HG02973 (cell line): ENCODE results near the gene ZNF701.
"Not testable (repeated sequence)": the region's sequence is repeated elsewhere in the genome, so short reads cannot be mapped to it uniquely, and the experiment has no call there.

Source experiments
- ATAC-seq: cut with Tn5 transposase; IDR thresholded peaks from one replicate; pipeline ENCODE4 v1.9.1; 2021; ENCODE audit warnings: moderate library complexity; ENCODE audit not compliant: unreplicated experiment

Gene ZNF701

DNA sequence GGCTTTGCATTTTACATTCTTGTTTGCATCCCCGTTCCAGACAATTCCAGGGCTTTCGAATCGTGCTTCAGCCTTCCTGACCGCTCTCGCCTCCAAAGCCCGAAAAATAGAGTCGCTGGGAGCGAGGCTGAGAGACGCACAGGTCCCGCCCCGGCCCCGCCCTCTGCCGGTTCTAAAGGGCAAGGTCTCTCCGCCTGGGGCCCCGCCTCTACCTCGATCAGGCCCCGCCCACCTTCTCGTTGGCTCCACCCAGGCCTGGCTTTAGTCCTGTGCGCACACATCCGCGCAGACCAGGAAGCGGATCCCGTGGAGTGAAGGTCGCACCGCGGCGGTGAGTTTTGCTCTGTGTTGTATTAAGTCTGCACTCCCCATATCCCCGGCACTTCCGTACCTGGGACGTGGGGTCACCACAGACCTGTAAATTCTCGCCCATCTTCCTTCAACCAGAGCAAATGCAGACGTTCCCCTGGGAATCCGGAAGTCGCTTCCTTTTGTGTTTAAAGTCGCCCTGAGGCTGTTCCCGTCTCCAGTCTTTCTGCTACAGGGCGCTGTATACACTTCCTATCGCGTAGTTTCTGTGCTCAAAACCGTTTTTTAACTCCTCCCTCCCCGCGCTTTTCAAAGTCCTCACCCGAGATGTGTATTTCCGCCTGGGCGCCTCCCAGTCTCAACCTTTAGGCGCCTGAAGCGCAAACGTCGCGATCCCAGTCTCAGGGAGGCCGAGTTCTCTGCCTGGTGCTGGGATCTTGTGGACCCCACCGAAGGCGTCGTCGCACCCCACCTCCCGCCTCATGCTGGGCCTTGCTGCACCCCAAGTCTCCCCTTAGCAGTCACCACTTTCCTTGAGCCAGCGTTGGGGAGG, at the start of gene ZNF701:
ZNF701 (plus strand) TSS at position 288 of the 862 bp plus-strand sequence. CDS start 3,861 bp downstream, outside the sequence.
- ATAC-seq, result peak; percentile 91

DNA sequence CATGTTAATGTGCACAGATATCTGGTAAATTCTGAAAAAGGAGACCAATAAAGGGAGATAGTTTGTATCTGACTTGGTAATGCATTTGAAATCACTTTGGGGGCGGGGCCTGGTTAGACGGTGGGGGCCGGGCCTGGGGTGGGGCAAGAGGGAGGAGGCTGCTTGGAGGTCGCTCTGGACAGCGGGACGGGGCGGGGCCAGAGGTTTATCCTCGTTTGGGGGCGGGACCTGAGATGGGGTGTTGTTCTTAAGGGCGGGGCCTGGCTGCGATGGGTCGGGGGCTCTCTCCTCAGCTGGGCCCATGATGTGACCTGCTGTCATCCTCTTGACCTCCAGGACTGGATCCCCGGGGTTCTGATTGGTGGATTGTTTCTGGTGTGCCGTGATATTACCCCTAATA, 47.5 kb upstream of the ZNF701 start:
- ATAC-seq, result no peak

DNA sequence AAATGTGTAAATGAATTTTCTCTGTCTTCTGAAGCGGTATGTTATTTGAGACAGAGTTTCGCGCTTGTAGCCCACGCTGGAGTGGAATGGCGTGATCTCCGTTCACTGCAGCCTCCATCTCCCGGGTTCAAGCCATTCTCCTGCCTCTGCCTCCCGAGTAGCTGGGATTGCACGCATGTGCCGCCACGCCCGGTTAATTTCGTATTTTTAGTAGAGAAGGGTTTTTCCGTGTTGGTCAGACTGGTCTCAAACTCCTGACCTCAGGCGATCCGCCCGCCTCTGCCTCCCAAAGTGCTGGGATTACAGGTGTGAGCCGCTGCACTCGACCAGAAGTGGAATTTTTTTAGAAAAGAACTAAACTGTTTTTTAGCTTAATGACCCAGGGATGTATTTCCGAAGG, 46.0 kb upstream of the ZNF701 start:
- no peak for ATAC-seq

DNA sequence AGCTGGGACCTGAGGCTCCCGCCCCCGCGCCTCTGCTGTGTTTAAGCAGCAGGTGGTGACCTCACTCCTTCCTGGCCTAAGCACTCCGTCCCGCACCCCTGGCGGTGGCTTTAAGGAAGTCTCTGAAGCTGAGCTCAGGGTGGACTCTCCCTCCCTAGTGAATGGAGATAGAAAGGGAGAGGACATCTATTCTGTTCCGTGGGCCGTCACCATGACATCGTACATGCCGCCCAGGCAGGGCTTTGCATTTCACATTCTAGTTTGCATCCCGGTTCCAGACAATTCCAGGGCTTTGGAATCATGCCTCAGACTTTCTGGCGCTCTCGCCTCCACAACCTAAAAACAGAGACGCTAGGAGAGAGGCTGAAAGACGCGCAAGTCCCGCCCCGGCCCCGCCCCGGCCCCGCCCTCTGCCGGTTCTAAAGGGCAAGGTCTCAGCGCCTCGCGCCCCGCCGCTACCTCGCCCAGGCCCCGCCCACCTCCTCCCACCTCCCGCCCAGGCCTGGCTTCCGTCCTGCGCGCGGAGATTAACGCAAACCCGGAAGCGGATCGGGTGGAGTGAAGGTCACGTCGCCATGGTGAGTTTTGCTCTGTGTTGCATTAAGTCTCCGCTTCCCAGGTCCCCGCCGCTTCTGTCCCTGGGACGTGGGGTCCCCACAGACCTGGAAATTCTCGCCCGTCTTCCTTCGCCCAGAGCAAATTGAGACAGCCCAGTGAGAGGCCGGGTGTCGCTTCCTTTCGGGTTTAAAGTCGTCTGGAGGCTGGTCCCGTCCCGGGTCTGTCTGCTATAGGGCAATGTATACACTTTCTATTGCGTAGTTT, 42.7 kb upstream of the ZNF701 start, which contains the start of gene ZNF808:
ZNF808 (plus strand) TSS at position 535 of the 822 bp plus-strand sequence. CDS start 15,617 bp downstream, outside the sequence.
- peak; percentile 73 for ATAC-seq

DNA sequence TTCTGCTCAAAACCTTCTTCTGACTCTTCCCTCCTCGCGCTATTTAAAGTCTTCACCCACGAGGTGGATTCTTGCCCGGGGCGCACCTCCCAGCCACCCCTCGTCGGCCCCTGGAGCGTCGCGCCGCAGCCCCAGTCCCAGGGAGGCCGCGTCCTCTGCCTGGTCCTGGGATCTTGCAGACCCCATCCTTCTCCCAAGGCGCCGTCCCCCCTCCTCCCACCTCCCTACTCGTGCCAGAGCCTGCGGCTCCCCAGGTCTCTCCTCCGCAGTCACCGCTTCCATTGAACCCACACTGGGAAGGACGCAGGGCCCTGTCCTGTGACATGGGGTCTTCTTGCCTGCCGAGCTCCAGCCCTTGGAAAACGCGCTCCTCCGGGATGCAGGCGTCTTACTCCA, 42.1 kb upstream of the ZNF701 start:
- peak; percentile 17 for ATAC-seq

DNA sequence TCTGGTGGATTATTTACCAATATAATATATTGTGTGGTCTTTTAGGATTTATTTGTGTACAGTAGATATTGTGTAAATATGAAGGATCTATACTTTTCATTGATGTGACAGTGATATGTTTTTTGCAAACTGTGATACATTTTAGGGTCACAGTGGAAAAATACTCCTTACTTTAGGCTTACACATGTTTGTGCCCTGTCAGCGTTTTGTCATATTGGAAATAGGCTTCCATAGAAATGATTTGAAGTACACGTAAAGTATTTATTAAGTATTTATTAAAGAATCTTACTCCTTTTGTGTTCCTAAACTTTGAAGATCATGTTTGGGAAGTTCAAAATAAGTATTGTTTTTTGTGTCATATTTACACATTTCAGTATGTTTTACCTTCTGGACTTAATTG, 37.6 kb upstream of the ZNF701 start:
- no peak for ATAC-seq

DNA sequence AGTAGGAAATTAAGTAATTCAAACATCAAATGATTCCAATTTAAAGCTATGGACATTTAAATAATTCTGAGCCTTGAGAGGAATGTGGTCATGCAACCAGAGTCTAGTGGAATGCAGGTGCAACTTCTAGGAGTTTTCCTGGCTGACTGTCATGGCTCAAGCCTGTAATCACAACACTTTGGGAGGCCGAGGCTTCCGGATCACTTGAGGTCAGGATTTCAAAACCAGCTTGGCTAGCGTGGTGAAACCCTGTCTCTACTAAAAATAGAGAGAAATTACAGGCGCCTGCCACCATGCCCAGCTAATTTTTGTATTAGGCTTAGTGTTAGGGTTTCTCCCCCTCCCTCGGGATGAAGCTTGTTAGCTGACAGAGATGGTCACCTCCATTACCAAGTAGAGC, 36.2 kb upstream of the ZNF701 start:
- ATAC-seq, result no peak

DNA sequence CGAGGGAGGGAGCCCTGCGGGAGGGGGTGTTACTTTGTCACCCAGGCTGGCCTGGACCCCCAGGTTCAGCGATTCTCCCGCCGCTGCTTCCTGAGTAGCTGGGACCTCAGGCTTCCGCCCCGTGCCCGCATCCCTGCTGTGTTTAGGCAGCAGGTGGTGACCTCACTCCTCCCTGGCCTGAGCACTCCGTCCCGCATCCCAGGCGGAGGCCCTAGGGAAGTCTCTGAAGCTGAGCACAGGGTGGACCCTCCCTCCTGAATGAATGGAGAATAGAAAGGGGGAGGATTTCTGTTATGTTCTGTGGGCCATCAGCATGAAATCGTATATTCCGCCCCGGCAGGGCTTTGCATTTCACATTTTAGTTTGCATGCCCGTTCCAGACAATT, 34.7 kb upstream of the ZNF701 start:
- ATAC-seq, result not testable (repeated sequence)

DNA sequence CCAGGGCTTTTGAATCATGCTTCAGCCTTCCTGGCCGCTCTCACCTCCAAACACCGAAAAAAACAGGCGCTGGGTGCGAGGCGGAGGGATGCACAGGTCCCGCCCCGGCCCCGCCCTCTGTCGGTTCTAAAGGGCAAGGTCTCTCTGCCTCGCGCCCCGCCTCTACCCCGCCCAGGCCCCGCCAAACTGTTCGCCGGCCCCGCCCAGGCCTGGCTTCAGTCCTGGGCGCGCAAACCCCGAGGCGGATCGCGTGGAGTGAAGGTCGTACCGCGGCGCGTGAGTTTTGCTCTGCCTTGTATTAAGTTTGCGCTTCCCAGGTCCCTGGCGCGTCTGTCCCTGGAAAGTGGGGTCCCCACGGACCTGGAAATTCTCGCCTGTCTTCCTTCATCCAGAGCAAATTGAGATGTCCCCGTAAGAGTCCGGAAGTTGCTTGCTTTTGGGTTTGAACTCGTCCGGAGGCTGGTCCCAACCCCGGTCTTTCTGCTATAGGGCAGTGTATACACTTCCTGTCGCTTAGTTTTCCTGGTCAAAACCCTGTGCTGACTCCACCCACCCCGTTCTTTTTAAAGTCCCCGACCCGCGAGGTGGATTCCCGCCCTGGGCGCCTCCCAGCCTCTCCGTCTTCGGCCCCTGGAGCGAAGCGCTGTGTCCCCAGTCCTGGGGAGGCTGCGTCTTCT, 34.2 kb upstream of the ZNF701 start:
- peak; percentile 82 for ATAC-seq

DNA sequence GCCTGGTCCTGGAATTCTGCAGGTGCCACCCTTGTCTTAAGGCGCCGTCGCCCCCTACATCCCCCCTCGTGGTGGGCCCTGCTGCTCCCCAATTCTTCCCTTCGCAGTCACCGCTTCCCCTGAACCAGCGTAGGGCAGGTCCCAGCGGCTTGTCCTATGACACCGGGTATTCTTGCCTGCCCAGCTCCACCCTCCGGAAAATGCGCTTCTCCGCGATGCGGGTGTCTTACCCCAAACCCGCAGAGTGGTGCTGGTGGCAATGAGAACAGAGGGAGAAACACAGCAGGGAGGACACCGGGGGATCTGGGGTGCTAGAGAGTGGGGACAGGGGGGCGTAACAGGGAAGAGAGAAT, 33.7 kb upstream of the ZNF701 start:
- ATAC-seq, result peak; percentile 22

DNA sequence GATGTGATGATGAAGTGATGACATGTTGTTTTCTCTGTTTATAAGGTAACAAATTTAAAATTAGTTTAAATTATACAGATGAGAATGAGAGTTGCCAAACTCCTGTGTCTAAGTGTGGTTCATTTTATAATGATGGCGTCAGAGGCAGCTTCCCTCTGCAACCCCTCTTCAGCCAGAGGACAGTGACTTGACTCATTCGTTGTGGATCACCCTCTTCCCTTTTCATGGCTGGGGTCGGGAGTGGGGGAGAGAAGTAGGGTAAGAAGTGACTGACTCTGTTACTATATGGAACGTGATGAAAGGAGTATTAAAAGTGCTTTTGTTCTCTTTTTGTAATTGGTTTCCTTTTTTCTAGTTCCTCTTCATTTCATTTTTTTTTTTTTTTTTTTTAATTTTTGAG, 31.3 kb upstream of the ZNF701 start:
- ATAC-seq, result not testable (repeated sequence)

DNA sequence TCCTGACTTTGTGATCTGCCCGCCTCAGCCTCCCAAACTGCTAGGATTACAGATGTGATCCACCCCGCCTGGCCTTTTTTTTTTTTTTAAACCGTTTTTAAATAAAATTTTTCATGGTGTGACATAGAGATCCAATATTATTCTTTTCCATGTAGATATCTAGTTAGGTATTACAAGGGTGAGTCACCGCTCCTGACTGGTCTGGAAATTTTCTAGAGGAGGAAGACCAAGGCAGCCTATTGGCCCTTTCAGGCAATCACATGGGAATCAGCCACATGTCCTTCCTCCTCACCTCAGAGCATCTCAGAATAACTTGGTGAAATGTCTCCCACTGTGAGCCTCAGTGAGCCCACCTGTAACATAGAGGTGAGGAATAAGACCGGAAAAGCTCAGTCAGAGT, 28.9 kb upstream of the ZNF701 start:
- ATAC-seq, result not testable (repeated sequence)

DNA sequence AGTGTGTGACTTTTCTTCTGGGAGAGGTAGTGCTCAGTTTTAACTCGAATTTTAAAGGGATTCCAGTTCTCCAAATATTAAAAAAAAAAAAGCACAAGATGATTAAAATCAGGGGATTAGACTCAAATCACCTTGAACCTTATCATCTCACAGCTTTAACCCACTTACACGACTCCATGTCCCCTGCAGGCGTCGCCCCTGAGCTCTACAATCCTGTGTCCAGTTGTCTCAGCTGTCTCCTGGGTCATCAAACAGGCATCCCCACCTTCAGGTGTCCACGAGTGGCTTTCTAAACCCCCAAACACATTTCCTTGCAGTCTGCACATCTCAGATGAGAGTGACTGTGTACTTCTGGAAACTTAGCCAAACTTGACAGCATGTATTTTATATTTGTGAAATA, 28.5 kb upstream of the ZNF701 start:
- ATAC-seq, result no peak

DNA sequence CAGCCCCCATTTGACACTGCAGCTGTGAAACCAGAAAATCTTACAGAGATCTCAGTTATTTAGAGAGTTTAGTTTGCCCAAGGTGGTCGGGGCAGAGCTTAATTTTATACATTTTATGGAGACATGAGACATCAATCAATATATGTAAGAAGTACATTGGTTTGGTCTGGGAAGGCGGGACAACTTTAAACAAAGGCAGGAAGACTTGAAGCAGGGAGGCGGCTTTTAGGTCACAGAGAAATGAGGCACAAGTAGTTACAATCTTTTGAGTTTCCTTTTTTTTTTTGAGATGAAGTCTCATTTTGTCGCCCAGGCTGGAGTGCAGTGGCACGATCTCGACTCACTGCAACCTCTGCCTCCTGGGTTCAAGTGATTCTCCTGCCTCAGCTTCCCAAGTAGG, 27.5 kb upstream of the ZNF701 start:
- not testable (repeated sequence) for ATAC-seq

DNA sequence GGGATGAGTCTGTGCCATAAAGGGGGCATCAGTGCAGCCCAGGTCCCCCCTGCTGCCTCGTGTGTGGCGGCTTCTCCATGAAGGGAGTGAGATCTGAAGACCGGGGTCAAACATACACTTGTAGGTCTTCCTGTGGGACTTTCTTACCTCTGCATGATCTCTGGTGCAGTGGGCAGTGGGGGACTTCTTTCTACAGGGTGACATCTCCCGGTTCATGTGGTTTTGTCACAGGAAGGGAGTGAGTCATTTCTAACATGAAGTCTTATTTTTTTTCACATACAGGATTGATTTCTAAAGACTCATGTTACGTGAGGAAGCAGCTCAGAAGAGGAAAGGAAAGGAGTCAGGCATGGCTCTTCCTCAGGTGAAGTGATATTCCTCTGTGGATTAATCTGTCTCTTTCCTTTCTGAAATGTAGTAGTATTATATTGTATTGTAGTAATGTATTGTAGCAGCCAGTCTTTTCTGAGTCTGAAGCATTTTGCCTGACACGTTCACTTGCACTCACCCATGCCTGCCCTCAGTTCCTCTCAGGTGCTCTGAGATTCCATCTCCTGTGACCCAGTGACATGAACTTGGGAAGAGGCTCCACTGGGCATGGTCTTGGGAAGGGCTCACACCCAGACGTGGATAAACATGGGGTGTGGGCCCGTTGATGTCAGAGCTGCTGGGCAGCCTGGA, 27.0 kb upstream of the ZNF701 start:
- no peak for ATAC-seq

DNA sequence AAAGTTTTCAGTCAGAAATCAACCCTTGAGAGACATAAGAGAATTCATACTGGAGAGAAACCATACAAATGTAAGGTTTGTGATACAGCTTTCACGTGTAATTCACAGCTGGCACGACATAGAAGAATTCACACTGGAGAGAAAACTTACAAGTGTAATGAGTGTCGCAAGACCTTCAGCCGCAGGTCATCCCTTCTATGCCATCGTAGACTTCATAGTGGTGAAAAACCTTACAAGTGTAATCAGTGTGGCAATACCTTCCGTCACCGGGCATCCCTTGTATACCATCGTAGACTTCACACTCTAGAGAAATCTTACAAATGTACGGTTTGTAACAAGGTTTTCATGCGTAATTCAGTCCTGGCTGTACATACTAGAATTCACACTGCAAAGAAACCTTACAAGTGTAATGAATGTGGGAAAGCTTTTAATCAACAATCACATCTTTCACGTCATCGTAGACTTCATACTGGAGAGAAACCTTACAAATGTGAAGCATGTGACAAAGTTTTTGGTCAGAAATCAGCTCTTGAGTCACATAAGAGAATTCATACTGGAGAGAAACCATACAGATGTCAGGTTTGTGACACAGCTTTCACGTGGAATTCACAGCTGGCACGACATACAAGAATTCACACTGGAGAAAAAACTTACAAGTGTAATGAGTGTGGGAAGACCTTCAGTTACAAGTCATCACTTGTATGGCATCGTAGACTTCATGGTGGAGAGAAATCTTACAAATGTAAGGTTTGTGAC, 15.7 kb upstream of the ZNF701 start:
- no peak for ATAC-seq

DNA sequence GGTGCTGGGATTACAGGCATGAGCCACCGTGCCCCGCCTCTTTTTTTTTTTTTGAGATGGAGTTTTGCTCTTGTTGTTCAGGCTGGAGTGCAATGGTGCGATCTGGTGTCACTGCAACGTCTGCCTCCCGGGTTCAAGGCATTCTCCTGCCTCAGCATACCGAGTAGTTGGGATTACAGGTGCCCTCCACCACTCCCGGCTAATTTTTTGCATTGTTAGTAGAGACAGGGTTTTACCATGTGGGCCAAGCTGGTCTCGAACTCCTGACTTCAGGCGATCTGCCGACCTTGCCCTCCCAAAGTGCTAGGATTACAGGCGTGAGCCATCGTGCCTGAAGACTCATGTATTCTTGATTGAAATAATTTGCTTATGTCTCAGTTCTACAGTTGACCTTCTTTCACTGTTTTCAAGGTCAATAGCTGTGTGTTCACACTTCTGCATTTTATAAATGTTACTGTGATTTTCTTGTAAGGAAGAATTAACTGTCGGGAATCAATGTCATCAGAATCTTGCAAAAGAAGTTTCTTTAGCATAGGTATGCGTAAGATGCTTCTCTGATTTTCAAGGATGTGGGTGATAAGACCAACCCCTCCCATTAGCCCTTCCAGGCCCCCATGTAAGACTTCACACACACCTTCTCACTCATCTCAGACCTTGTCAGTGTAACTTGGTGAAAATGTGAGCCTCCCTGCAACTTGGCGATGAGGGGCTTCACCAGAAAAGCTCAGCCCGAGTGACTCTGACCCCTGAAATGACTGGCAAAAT, 12.7 kb upstream of the ZNF701 start:
- ATAC-seq, result no peak

DNA sequence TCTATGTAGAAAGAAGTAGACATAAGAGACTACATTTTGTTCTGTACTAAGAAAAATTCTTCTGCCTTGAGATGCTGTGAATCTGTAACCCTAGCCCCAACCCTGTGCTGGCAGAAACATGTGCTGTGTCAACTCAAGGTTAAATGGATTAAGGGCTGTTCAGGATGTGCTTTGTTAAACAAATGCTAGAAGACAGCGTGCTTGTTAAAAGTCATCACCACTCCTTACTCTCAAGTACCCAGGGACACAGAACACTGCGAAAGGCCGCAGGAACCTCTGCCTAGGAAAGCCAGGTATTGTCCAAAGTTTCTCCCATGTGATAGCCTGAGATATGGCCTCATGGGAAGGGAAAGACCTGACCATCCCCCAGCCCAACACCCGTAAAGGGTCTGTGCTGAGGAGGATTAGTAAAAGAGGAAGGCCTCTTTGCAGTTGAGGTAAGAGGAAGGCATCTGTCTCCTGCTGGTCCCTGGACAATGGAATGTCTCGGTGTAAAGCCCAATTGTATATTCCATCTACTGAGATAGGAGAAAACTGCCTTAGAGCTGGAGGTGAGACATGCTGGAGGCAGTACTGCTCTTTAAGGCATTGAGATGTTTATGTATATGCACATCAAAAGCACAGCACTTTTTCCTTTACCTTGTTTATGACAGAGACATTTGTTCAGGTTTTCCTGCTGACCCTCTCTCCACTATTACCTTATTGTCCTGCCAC, 11.2 kb upstream of the ZNF701 start:
- ATAC-seq, result not testable (repeated sequence)

DNA sequence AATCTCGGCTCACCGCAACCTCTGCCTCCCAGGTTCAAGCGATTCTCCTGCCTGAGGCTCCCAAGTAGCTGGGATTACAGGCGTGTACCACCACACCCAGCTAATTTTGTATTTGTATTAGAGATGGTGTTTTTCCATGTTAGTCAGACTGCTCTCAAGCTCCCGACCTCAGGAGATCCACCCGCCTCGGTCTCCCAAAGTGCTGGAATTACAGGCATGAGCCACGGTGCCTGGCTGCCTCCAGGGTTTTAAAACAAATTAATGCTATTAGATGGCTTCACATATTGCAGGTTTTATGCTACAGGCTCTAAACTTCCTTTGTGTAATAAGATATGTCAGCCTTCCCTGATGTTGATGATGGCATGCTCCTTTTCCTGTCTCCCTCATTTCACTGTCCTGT, 8.5 kb upstream of the ZNF701 start:
- ATAC-seq, result not testable (repeated sequence)
